NCI-H524 treated with DMSO at 0.1 percent for 48 hours (cell line): ENCODE data around the gene KRT85.
"Not testable (repeated sequence)": the region's sequence is repeated elsewhere in the genome, so short reads cannot be mapped to it uniquely, and the experiment has no call there.

Source experiments
- DNase-seq: peaks from one replicate; lab custom pipeline; 2025; lab: John Stamatoyannopoulos, UW

The KRT85 gene

GRCh38 chr12:52323416-52324152, 43.7 kb downstream of the KRT85 start:
- no peak for DNase-seq

GRCh38 chr12:52323001-52323400, 44.3 kb downstream of the KRT85 start:
- no peak for DNase-seq

DNA sequence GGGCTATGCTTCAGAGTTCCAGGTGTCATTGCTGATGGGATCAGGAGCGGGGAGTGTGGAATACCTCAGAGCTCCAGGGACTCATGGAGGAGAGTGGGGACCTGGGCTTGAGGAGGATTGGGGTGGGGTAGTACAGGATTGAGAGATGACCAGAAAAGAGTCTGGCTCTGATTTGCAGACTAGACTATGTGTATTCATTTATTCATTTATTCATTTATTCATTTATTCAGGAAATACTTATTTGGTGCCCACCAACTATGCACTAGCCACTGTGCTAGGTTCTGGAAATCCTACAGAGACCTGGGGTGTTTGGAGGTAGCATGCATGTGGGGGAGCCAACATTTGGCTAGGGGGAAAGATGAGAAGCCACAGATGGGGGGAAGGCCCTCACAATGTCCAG, 45.2 kb downstream of the KRT85 start:
- DNase-seq, result no peak

DNA sequence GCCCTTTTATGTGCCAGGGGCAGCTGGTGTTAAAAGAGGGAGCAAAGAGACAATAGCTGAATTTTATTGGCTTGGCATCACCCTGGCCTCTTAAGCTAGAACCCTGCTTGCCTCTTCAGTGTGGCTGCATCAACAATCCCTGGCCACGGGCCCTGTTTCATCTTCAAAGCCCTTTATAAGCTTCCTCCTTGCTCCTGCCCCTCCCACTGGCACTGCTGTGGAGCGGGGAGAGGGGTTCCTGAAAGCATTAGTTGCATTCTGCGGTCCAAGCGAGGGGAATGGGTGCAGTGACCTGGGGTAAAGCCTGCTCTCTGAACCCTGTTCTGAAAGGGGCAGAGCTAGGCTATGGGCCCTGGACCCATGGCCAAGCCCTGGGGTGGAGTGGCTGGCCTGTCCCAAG, 45.9 kb downstream of the KRT85 start:
- DNase-seq, result no peak

- DNase-seq, result no peak
Observed at GRCh38 chr12:52320784-52321400, 46.4 kb downstream of the KRT85 start, which contains the start of gene KRT83. KRT83 (minus strand) TSS chr12:52321398; CDS start chr12:52321335, 63 bp downstream.

GRCh38 chr12:52319097-52319496, 48.2 kb downstream of the KRT85 start:
- no peak for DNase-seq

GRCh38 chr12:52318241-52318990, 48.9 kb downstream of the KRT85 start:
- no peak for DNase-seq

GRCh38 chr12:52317468-52318052, 49.7 kb downstream of the KRT85 start:
- no peak for DNase-seq

GRCh38 chr12:52316701-52317100, 50.6 kb downstream of the KRT85 start:
- DNase-seq, result no peak

DNA sequence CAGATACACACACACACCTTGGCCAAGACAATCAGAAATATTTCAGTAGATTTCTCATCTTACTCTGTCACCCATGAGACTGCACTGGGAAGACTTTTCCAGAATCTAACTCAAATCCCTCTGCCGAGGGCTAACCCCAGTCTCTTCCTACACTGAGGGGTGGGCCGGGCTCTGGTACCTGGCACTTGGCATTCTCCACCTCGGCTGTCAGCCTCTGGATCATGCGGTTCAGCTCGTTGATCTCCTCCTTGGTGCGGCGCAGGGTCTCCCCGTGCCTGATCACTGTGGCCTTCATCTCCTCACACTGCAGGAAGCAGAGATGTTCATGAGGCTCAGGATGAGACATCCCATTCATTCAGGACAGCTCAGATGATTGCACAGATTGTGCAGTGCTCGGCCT, 51.0 kb downstream of the KRT85 start:
- no peak for DNase-seq

- not testable (repeated sequence) for DNase-seq
Observed at GRCh38 chr12:52315721-52316120, 51.6 kb downstream of the KRT85 start.

DNA sequence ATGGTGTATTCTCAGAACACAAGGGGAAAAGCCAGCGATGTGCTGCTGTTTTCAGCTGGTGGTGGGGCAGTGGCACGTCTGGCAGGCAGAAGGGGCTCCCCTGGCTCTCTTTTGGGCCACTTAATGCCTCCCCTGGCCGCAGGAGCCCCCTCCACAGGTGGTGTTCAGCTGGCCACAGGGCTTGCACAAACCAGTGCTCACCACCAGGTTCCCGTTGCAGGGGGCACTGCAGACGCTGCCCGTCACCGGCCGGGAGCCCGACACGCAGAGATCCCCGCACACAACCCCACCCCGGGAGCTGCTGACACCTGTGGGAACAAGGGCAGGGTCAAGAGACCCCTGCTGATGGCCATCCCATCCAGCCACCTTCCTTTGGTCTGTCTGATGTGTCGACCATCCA, 52.8 kb downstream of the KRT85 start:
- DNase-seq, result no peak

GRCh38 chr12:52313926-52314325, 53.4 kb downstream of the KRT85 start:
- no peak for DNase-seq

GRCh38 chr12:52313461-52313860, 53.8 kb downstream of the KRT85 start:
- no peak for DNase-seq

GRCh38 chr12:52312086-52312485, 55.2 kb downstream of the KRT85 start:
- DNase-seq, result no peak

DNA sequence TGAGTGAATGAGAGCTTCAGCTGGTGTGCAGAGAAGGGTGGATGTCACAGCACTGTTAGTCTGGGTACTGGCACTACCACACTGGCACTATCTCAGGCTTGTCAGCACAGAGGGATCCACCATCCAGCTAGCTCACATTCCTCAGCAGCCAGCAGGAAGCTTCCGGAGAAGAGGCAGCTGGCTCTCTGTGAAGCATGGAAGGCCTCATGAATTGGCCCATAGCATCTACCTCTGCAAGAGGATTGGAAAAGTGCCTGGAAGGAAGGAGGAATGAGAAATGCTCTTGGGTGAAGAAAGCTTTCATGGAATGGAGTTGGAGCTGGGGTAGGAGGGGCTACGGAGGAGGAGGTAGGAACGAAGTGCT, 56.0 kb downstream of the KRT85 start:
- no peak for DNase-seq

- no peak for DNase-seq
Observed at GRCh38 chr12:52310622-52311284, 56.5 kb downstream of the KRT85 start.
